ENCODE data around the gene TLE3.

DNA sequence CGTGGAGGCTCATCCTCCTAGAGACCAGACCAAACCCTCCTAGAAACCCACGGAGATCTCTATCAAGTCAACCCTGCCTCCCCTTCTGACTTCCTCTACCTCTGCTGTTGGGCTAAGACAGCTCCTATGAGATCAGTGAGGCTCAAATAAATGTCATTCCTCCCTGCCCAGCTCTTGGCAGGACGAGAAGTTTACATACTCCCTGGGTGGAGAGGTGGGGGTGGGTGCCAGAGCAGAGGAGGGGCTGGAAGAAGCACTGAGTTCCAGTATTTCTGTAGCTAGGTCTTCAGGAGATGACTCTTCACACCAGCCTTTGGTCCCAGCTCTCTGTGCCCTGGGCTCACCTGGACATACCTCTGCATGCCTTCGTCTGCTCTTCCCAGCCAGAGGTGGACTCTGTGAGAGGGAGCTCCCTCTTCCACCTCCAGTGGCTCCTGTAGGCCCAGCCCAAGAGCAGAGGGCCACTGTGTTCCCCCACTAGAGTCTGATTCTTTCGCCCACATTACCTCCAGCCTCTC lies 42.4 kb upstream of the TLE3 start:
- TF ChIP-seq, protein P1, sequence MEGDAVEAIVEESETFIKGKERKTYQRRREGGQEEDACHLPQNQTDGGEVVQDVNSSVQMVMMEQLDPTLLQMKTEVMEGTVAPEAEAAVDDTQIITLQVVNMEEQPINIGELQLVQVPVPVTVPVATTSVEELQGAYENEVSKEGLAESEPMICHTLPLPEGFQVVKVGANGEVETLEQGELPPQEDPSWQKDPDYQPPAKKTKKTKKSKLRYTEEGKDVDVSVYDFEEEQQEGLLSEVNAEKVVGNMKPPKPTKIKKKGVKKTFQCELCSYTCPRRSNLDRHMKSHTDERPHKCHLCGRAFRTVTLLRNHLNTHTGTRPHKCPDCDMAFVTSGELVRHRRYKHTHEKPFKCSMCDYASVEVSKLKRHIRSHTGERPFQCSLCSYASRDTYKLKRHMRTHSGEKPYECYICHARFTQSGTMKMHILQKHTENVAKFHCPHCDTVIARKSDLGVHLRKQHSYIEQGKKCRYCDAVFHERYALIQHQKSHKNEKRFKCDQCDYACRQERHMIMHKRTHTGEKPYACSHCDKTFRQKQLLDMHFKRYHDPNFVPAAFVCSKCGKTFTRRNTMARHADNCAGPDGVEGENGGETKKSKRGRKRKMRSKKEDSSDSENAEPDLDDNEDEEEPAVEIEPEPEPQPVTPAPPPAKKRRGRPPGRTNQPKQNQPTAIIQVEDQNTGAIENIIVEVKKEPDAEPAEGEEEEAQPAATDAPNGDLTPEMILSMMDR (IDR thresholded peaks at IDR 0.05) = no peak
- no peak for TF ChIP-seq POLR2A (IDR thresholded peaks at IDR 0.05)

Data from Peyer's patch (tissue), 4 donors.